Lung microvascular endothelial cell (primary cell): ENCODE measurements around the gene CACNA1H. TPM values are rescaled to one million over a fixed set of nuclear protein-coding genes. Genes with fewer than 3 reads are reported as not detected.
"Not testable (repeated sequence)": the region's sequence is repeated elsewhere in the genome, so short reads cannot be mapped to it uniquely, and the experiment has no call there.

Source experiments
- DNase-seq, 2 donors: peaks; one replicate each; pipeline versions ENCODE4 v3.0.0 to v3.0.0-alpha.2; 2010; ENCODE audit warnings: low read depth in 2 of 2
- total RNA-seq: library from RNA; depleted of rRNA; stranded (reverse); fragments of >200 nt; gene quantifications from 2 replicates; pipeline ENCODE4 v1.2.1, GENCODE V29; 2014

Gene CACNA1H
- total RNA-seq, 1 donor from 2014 or later, result under 0.01 TPM

GRCh38 chr16:1247903-1248537 lies 95.1 kb downstream of the CACNA1H start:
- not testable (repeated sequence) for DNase-seq

DNA sequence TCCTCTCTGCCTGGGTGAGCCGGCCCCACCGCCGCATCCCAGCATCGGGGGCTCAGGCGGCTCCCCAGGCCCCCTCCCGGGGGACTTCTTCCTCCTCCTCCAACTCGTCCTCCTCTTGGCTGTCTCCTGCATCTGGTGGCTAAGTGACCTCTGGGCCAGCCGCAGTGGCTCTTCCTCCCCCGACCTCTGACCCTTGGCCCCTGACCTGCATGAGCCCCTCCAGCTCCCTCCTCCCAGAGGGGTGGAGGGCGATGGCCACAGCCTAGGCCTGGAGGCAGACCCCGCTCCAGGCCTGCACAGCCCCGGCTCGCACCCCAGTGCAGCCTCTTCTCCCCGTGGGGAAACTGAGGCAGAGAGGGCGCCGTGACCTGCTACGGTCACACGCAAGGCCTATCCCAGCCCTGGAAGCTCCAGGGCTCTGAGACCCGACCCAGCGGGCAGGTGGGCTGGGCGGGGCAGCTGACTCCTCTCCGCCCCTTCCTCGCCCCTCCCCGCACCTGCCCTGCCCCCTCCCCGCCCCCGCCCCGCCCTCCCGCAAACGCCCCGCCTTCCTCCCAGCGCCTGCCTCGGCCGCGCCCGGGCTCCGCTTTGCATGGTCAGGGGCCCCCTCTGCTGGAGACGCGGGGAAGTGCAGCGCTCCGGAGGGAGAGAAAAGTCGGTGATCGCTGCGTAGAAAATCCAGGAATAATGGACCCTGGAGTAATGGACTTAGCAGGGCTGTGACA lies 96.3 kb downstream of the CACNA1H start:
- not testable (repeated sequence) for DNase-seq

GRCh38 chr16:1253701-1254364 lies 100.9 kb downstream of the CACNA1H start:
- DNase-seq, result not testable (repeated sequence)

DNA sequence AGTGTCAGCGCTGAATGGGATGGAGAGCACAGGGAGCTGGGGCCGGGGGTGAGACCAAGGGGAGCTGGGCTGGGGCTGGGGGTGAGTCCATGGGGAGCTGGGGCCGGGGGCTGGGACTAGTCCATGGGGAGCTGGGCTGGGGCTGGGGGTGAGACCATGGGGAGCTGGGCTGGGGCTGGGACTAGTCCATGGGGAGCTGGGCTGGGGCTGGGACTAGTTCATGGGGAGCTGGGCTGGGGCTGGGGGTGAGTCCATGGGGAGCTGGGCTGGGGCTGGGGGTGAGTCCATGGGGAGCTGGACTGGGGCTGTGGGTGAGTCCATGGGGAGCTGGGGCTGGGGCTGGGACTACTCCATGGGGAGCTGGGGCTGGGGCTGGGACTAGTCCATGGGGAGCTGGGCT lies 101.9 kb downstream of the CACNA1H start:
- not testable (repeated sequence) for DNase-seq

DNA sequence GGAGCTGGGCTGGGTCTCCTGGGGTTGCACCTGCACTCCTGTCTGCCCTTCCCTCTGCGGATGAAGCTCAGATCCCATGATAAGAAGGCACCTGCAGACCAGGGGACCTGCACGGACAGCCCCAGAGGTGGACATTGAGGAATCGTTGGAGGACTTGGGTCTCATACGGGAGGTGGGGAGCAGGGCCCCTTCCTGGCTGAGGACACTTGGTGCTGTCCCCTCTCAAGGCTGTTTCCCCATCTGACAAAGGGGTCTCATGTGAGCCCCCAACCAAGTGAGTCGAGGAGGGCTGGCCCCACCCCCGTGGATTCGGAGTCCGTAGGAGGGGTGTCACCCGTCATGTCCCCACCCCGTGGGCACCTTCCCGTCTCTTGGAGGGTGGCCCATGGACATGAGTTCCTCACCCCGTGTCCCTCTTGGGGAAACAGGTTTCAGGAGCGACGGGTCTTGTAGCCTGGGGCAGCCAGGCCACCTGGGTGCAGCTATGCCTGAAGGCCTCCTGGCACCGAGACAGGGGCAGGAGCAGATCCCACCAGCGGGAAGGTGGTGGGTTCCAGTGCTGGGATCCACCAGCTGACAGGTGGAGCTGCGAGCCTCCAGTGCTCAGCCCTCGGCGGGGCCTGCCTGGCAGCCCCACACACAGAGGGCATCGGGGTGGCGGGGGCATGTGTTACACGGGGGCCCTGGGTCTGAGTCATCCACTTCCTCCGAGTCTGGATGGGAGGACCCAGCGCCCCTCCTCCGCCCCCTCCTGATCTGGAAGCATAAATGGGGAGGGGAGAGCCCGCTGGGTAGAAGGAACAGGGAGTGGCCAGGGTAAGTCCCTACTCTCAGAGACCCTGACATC lies 102.6 kb downstream of the CACNA1H start, which contains the start of gene TPSD1:
Gene TPSD1, plus strand, starts transcription at position 794 of the 847 bp plus-strand sequence. CDS start 212 bp downstream, outside the sequence.
- DNase-seq, result not testable (repeated sequence)

GRCh38 chr16:1256296-1256873 lies 103.5 kb downstream of the CACNA1H start:
- DNase-seq, result not testable (repeated sequence)

DNA sequence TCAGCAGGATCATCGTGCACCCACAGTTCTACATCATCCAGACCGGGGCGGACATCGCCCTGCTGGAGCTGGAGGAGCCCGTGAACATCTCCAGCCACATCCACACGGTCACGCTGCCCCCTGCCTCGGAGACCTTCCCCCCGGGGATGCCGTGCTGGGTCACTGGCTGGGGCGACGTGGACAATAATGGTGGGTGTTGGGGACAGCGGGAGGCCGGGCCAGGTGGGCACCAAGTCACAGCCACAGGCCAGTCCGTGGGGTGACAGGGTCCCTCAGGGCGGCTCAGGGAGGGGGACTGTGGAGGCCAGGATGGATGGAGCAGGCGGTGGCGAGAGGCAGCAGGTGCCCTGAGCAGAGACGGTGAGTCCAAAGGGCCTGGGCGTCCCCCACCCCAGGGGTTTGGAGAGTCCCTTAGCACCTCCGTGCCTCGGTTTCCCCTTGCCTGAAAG lies 104.0 kb downstream of the CACNA1H start:
- DNase-seq, result no peak

- no peak for DNase-seq
Measured at GRCh38 chr16:1257561-1258224, 104.8 kb downstream of the CACNA1H start.

DNA sequence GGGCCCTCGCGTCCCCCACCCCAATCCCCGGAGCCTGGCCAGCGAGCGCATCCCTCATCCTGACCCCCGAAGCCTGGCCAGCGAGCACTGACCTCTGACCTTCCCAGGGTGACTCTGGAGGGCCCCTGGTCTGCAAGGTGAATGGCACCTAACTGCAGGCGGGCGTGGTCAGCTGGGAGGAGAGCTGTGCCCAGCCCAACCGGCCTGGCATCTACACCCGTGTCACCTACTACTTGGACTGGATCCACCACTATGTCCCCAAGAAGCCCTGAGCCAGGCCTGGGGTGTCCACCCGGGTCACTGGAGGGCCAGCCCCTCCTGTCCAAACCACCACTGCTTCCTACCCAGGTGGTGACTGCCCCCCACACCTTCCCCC lies 105.3 kb downstream of the CACNA1H start:
- DNase-seq, result no peak

DNA sequence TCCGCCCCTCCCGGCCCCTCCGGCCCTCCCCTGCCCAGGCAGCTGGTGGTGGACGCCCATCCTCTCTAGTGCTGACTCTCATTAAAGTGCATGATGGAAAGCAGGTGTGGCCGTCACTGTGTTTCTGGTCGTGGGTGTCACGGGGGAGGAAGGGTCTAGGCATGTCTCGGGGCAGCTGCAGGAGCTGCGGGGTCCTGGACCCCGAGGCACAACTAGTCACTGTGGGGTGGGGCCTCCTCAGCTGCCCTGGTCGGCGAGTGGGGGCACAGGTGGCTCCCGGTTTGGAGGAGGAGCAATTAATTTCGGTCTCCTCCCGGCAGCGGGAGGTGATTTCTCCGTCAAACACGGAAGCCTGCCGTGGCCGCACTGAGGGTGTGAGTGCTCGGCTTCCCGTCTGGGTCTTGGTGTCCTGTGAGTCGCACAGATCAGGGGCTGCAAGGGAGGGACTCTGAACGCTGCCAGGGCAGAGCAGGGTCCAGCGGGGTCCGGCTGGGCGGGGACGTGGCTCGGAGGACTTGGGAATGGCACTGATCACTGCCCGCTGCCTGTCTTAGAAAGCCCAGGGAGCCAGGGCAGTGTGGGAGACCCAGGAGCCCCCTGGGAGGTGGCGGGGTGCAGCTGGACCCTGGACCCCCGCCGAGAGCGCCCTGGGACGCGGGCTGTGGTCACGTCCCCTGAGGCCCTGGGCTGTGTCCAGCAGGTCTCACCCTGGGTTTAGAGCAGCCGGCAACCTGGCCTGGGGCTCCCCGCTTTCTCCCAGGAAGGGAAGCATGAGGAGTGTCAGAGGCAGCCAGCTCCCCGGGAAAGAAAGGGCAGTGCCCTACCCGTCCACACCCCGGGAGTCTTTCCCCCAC lies 106.2 kb downstream of the CACNA1H start:
- DNase-seq, result no peak

DNA sequence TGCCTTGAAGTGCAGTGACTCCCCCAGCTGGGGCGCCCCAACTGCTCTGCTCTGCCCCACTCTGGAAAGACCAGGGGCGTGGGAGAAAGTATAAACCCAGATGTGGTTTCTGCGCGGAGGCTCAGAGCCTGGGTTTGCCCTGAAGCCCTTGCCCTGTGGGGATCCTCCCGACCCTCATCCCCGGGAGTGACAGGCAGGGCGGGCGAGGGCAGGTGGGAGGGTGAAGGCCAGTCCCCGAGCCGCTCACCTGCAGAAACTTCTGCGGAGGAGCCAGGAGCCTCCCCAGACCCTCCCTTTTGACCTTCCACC lies 106.8 kb downstream of the CACNA1H start:
- DNase-seq, result no peak

- DNase-seq, result no peak
Measured at GRCh38 chr16:1260101-1260680, 107.3 kb downstream of the CACNA1H start.

DNA sequence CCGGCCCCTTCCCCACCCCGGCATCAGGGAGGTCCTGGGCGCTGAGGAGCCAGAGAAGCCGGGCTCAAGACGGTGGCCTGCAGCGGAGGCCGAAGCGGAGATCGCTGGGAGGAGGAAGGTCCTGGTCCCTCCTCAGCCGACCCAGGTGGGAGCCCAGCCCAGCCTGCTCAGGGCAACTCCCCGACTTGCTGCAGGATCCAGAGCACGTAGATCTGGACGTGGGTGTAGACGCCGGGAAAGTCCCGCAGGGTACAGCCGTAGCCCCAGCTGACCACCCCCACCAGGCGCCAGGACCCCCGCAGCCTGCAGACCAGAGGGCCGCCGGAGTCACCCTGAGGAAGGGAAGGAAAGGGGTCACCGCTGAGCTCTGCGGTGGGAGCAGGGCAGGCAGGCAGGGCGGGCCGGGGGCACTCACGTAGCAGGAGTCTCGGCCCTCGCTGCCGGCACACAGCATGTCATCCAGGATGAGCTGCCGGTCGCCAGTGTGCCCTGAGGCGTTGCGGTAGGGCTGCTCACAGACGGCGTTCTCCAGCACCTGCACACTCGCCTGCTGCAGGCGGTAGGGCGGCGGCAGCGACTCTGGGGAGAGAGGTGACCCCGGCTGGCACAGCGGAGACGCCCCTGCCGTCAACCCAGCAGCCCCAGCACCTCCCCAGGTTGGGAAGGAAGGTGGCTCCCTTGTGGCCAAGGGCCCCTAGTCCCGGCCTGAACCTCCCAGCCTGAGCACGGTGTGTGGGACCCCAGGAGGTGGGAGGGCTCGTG lies 108.4 kb downstream of the CACNA1H start:
- DNase-seq, result no peak

DNA sequence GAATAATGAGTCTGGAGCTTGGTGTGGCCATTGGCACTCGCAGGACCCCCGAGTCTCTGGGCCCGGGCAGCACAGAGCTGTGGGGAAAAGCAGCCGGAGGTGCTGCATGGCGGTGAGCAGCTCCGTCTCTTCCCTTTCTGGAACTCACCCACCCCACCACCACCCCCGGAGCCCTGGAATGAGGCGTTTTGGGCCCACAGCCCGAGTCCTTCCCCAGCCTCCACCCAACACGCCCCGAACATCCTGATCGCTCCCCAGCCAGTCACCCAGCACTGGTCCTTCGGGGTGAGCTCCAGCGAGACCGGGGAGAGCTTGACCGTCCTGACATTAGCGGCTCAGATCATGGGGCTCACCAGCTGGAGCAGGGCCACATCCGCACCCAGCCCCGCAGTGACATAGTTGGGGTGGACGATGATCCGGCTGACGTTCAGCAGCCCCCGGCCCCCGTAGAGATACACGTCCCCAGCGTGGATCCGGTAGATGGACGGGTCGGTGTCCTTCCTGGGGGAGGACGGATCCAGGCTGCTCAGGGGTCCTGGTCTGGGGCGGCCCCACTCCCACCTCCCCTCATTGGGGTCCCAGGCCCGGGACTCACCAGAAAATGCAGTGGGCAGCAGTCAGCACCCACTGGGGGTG lies 109.4 kb downstream of the CACNA1H start:
- no peak for DNase-seq

- DNase-seq, result no peak
Measured at GRCh38 chr16:1262846-1263221, 109.9 kb downstream of the CACNA1H start.

DNA sequence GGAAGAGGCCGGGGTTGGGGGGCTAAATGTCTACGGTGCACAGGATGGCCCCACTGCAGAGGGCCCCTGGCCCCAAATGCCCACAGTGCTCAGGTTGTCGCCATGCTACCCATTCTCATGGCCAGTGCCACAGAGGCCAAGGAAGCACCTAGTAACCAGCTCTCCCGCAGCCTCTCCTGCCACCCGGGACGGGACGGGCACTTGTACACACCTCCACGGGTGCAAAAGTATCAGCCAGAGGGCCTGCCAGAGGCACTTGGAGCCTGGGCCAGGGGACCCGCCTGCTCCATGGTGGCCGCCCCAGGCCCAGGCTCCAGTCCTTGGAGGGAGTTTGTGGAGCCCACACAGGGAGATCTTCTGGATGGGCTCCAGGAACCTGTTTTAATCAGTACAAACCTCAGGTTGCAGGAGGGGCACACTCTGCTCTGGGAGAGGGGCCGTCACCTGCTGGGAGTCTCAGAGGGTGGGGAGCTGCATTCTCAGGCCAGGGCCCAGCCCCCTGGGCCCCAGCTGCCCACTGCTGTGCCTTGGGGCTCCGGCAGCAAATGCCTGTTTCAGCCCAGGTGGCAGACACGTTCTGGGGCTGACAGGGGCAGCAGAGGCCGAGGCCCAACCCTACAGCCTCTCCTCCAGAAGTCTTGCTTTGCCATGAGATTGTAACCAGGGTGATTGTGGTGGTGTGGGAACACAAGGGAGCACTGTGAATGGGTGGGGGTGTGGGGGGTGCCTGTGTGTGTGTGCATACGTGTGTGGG lies 110.9 kb downstream of the CACNA1H start:
- no peak for DNase-seq

DNA sequence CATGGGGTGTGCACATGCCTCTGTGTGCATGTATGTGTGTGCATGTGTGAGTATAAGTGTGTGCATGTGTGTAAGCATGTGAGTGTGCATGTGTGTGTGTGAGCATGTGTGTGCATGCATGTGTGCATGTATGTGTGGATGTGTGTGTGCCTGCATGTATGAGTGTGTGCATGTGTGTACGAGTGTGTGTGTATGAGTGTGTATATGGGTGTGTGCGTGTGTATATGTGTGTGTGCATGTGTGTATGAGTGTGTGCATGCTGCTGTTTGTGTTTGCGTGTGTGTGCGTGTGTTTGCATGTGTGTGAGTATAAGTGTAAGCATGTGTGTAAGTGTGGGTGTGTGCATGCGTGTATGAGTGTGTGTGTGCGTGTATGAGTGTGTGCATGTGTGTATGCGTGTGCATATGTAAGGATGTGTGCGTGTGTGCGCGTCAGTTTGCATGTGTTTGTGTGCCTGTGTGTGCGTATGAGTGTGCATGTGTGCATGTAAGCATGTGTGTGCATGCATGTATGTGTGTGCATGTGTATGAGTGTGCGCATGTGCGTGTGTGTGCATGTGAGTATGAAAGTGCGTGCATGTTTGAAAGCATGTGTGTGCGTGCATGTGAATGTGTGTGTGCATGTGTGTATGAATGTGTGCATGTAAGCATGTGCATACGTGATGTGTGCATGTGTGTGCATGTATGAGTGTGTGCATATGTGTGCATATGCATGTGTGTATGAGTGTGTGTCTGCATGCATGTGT lies 111.6 kb downstream of the CACNA1H start:
- DNase-seq, result no peak
